ENCODE measurements around the gene RCN1. TPM values are rescaled to one million over a fixed set of nuclear protein-coding genes. Genes with fewer than 3 reads are reported as not detected.

The RCN1 gene
- total RNA-seq, 1 donor from 2014 or later, result 174 TPM

DNA sequence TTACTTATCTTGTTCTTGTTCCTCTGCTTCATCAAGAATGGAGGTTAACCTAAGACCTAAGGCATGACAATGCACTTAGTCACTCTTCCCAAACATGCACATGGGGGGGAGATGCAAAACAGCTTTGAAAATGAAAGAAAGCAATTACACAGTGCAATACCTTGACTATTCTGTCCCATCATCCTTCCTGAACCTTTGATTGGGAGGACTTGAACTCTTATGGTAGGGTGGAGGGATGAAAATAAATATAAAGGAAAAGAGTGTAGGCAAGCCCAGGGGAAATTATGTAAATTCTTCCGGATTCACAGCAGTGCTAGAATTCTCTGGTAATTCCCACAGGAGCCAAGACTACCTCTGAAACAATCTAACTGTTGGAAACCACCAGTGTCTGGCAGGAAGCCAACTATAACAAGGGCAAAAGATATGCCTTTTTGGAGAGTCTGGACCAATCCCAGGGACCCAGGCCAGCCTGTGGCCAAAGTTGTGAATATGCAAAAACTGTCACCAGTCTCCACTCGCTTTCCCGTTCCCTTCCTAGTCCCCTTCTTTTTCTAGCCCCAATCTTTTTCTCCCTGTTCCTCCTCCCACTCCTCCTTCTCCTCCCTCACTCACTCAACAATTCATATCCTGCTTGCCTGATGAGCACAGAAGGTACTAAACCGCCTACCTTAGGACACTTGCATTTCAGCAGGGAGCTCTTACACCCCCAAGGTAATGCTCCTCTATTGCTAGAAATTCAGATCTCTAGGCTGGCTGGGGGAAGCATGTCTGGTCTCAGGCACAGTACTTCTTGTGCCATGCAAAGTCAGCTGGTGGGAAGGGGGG, 2.5 kb upstream of the RCN1 start:
- H3K4me3 Mint-ChIP-seq (ENCODE audit: unreplicated experiment), result peak overlapping the region; percentile 48

GRCh38 chr11:32092581-32093170, 1.8 kb downstream of the RCN1 start:
- Mint-ChIP-seq H3K27ac (ENCODE audit: unreplicated experiment) (peak overlapping the region; percentile 96), H3K4me3 (ENCODE audit: unreplicated experiment) (peak overlapping the region; percentile 87), H3K4me1 (ENCODE audit: unreplicated experiment) (peaks cover 48% of the 10 kb centered on the region), H3K27me3 (ENCODE audit: unreplicated experiment) (no peaks in the 10 kb centered on the region), H3K9me3 (ENCODE audit: unreplicated experiment) (no peaks in the 10 kb centered on the region), H3K36me3 (ENCODE audit: unreplicated experiment) (peaks cover 17% of the 10 kb centered on the region)
- no peak for DNase-seq (ENCODE audit: extremely low spot score, unreplicated experiment)
- TF ChIP-seq, protein P1, sequence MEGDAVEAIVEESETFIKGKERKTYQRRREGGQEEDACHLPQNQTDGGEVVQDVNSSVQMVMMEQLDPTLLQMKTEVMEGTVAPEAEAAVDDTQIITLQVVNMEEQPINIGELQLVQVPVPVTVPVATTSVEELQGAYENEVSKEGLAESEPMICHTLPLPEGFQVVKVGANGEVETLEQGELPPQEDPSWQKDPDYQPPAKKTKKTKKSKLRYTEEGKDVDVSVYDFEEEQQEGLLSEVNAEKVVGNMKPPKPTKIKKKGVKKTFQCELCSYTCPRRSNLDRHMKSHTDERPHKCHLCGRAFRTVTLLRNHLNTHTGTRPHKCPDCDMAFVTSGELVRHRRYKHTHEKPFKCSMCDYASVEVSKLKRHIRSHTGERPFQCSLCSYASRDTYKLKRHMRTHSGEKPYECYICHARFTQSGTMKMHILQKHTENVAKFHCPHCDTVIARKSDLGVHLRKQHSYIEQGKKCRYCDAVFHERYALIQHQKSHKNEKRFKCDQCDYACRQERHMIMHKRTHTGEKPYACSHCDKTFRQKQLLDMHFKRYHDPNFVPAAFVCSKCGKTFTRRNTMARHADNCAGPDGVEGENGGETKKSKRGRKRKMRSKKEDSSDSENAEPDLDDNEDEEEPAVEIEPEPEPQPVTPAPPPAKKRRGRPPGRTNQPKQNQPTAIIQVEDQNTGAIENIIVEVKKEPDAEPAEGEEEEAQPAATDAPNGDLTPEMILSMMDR (IDR thresholded peaks at IDR 0.05), result no peak

More for the DNA sequence above, 2.5 kb upstream of the RCN1 start:
- TF ChIP-seq, protein P1 (IDR thresholded peaks at IDR 0.05), result no peak
- Mint-ChIP-seq H3K27ac (ENCODE audit: unreplicated experiment) (peak overlapping the region; percentile 82), H3K27me3 (ENCODE audit: unreplicated experiment) (peaks cover 7% of the 10 kb centered on the region), H3K9me3 (ENCODE audit: unreplicated experiment) (no peaks in the 10 kb centered on the region), H3K36me3 (ENCODE audit: unreplicated experiment) (peaks cover 3% of the 10 kb centered on the region), H3K4me1 (ENCODE audit: unreplicated experiment) (peaks cover 44% of the 10 kb centered on the region)
- DNase-seq (ENCODE audit: extremely low spot score, unreplicated experiment), result peak; percentile 86

DNA sequence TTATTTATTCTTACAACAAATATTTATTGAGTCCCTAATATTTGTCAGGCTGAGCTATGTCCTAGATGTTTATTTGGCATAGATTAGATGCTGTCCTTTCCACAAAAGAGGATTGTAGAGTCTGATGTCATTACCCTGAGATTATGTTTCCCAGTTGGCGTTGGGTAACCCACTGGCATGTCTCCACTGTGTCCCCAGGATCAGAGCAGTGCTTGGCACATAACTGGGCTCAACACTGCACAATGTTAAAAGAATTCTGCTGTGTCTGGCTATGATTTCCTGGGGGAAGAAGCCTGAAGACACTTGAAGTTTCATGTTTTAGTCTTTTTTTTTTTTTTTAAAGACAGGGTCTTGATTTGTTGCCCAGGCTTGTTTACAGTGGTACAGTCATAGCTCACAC, 4.0 kb downstream of the RCN1 start:
- Mint-ChIP-seq H3K9me3 (ENCODE audit: unreplicated experiment) (no peaks in the 10 kb centered on the region), H3K4me1 (ENCODE audit: unreplicated experiment) (peaks cover 31% of the 10 kb centered on the region), H3K27ac (ENCODE audit: unreplicated experiment) (no peak overlapping the region), H3K27me3 (ENCODE audit: unreplicated experiment) (no peaks in the 10 kb centered on the region), H3K36me3 (ENCODE audit: unreplicated experiment) (peaks cover 36% of the 10 kb centered on the region), H3K4me3 (ENCODE audit: unreplicated experiment) (no peak overlapping the region)
- TF ChIP-seq, protein P1 (IDR thresholded peaks at IDR 0.05), result no peak
- no peak for DNase-seq (ENCODE audit: extremely low spot score, unreplicated experiment)

DNA sequence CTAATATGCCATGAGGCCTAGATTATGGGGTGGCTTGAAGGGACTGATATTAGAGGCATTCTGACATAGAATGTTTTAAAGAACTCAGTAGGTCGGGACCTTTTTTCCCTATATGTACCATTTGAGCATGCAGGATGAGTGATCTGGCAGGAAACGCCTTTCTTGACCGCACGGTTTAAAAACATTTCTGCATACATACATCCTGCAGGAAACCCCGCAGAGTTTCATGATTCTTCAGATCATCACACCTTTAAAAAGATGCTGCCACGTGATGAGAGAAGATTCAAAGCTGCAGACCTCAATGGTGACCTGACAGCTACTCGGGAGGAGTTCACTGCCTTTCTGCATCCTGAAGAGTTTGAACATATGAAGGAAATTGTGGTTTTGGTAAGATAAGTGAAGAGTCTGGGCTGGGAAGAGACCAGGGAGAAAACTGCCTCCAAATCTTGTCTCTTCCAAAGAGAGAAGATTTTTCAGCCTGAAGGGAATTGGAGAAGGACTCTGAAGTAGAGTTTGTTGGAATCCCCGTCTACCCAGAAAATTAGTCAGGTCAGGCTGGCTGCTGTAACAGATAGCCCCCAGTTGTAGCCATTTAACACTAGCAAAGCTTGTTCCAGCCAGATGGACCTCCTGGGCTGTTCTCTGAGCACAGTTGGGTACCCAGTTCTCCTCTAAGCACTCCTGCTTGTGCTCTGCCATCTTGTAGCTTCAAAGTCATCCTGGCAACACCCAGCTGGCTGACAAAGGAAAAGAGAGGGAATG, 7.4 kb downstream of the RCN1 start:
- Mint-ChIP-seq H3K4me3 (ENCODE audit: unreplicated experiment) (no peak overlapping the region), H3K27ac (ENCODE audit: unreplicated experiment) (no peak overlapping the region), H3K36me3 (ENCODE audit: unreplicated experiment) (peaks cover 57% of the 10 kb centered on the region), H3K27me3 (ENCODE audit: unreplicated experiment) (no peaks in the 10 kb centered on the region), H3K9me3 (ENCODE audit: unreplicated experiment) (no peaks in the 10 kb centered on the region), H3K4me1 (ENCODE audit: unreplicated experiment) (peaks cover 13% of the 10 kb centered on the region)
- no peak for DNase-seq (ENCODE audit: extremely low spot score, unreplicated experiment)
- TF ChIP-seq, protein P1 (IDR thresholded peaks at IDR 0.05), result no peak

- H3K9me3 Mint-ChIP-seq (ENCODE audit: unreplicated experiment), result no peaks in the 10 kb centered on the region
- no peak for DNase-seq (ENCODE audit: extremely low spot score, unreplicated experiment)
- no peak overlapping the region for H3K27ac Mint-ChIP-seq (ENCODE audit: unreplicated experiment)
- no peaks in the 10 kb centered on the region for H3K27me3 Mint-ChIP-seq (ENCODE audit: unreplicated experiment)
- TF ChIP-seq, protein P1 (IDR thresholded peaks at IDR 0.05), result no peak
- no peak overlapping the region for H3K4me3 Mint-ChIP-seq (ENCODE audit: unreplicated experiment)
- peaks cover 5% of the 10 kb centered on the region for H3K4me1 Mint-ChIP-seq (ENCODE audit: unreplicated experiment)
- peaks cover 61% of the 10 kb centered on the region for H3K36me3 Mint-ChIP-seq (ENCODE audit: unreplicated experiment)
Measured at GRCh38 chr11:32099516-32099915, 8.6 kb downstream of the RCN1 start.

All from osteocyte (in vitro differentiated cells).